Thoracic aorta (tissue), 2 donors: ENCODE data around the gene CEP85L. TPM values are rescaled to one million over a fixed set of nuclear protein-coding genes. Genes with fewer than 3 reads are reported as not detected.

Experiments used
- ATAC-seq: fragments of 150-250 bp; one replicate; pipeline ENCODE4 v1.8.0; 2017; ENCODE audit warnings: low read depth; ENCODE audit not compliant: insufficient number of reproducible peaks, low FRiP score
- DNase-seq: peaks from one replicate; pipeline ENCODE4 v3.0.0-alpha.2; 2020; ENCODE audit warnings: low spot score
- H3K27ac ChIP-seq, 2 donors: fragments of 200-600 bp; sonication (generic); 1 replicate in 1 of 2; 2 replicates in 1 of 2; pipeline ENCODE4 v1.5.1; 2016; ENCODE audit warnings: mild to moderate bottlenecking in 2 of 2, moderate library complexity in 2 of 2
- H3K27me3 ChIP-seq: fragments of 200-600 bp; sonication (generic); replicated peaks from 2 replicates; pipeline ENCODE4 v1.6.0; 2016; ENCODE audit warnings: mild to moderate bottlenecking; ENCODE audit not compliant: insufficient read depth
- H3K36me3 ChIP-seq: fragments of 200-600 bp; sonication (generic); one replicate; pipeline ENCODE4 v1.5.1; 2016
- H3K4me1 ChIP-seq, 2 donors: fragments of 200-600 bp; sonication (generic); 1 replicate in 1 of 2; 2 replicates in 1 of 2; pipeline versions ENCODE4 v1.5.1 to v1.6.0; 2016; ENCODE audit warnings: low read depth in 2 of 2, mild to moderate bottlenecking in 1 of 2; ENCODE audit not compliant: control insufficient read depth in 1 of 2
- H3K4me3 ChIP-seq: fragments of 200-600 bp; sonication (generic); 2 replicates; pipeline ENCODE4 v1.5.1; 2016; ENCODE audit warnings: mild to moderate bottlenecking
- H3K9me3 ChIP-seq: fragments of 200-600 bp; sonication (generic); 2 replicates; pipeline ENCODE4 v1.5.1; 2016
- total RNA-seq, 2 donors: library from RNA; depleted of rRNA; stranded (reverse); fragments of >200 nt; gene quantifications; one replicate each; pipeline versions ENCODE4 v1.1.0 to v1.2.3, GENCODE V29; 2016
- TF ChIP-seq, protein P1 (sequence below): fragments of 200-600 bp; sonication (generic); IDR thresholded peaks from one replicate; pipeline ENCODE4 v1.5.1; 2019; ENCODE audit warnings: antibody characterized with exemption

The CEP85L gene
- total RNA-seq, 2 donors from 2014 or later: 13.3 to 22.7 TPM

DNA sequence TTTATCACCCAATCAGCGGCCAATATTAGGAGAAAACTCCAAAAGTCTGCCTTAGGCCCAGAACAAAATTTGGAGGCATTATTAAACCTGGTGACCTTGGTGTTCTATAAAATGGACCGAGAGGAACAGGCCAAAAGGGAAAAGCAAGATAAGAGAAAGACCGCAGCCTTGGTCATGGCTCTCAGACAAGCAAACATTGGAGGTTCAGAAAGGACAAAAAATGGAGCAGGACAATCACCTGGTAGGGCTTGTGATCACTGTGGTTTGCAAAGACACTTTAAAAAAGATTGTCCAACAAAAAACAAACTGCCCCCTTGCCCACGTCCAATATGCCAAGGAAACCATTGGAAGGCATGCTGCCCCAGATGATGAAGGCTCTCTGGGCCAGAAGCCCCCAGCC lies 31.2 kb downstream of the CEP85L start:
- peaks cover 0 to 20% of the 10 kb centered on the region in 2 donors for H3K4me1 ChIP-seq
- TF ChIP-seq, protein P1, sequence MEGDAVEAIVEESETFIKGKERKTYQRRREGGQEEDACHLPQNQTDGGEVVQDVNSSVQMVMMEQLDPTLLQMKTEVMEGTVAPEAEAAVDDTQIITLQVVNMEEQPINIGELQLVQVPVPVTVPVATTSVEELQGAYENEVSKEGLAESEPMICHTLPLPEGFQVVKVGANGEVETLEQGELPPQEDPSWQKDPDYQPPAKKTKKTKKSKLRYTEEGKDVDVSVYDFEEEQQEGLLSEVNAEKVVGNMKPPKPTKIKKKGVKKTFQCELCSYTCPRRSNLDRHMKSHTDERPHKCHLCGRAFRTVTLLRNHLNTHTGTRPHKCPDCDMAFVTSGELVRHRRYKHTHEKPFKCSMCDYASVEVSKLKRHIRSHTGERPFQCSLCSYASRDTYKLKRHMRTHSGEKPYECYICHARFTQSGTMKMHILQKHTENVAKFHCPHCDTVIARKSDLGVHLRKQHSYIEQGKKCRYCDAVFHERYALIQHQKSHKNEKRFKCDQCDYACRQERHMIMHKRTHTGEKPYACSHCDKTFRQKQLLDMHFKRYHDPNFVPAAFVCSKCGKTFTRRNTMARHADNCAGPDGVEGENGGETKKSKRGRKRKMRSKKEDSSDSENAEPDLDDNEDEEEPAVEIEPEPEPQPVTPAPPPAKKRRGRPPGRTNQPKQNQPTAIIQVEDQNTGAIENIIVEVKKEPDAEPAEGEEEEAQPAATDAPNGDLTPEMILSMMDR: no peak
- H3K36me3 ChIP-seq: no peaks in the 10 kb centered on the region
- no peak for DNase-seq
- H3K9me3 ChIP-seq: no peaks in the 10 kb centered on the region
- H3K27ac ChIP-seq: no peak overlapping the region
- no peak for ATAC-seq
- H3K4me3 ChIP-seq: no peak overlapping the region
- no peaks in the 10 kb centered on the region for H3K27me3 ChIP-seq

- no peak overlapping the region for H3K27ac ChIP-seq
- peak; percentile 7 for DNase-seq
Observed at GRCh38 chr6:118618676-118619377, 32.6 kb downstream of the CEP85L start.

GRCh38 chr6:118617417-118617816 lies 34.0 kb downstream of the CEP85L start:
- Histone ChIP-seq H3K4me1 (peaks cover 0 to 20% of the 10 kb centered on the region in 2 donors), H3K27ac (no peak overlapping the region), H3K9me3 (no peaks in the 10 kb centered on the region), H3K27me3 (no peaks in the 10 kb centered on the region), H3K36me3 (no peaks in the 10 kb centered on the region), H3K4me3 (no peak overlapping the region)
- TF ChIP-seq, protein P1: no peak
- ATAC-seq (no peak), DNase-seq (no peak)

More at GRCh38 chr6:118618676-118619377, 32.6 kb downstream of the CEP85L start:
- ATAC-seq: peak; percentile 41
- Histone ChIP-seq H3K36me3 (no peaks in the 10 kb centered on the region), H3K9me3 (no peaks in the 10 kb centered on the region), H3K27me3 (no peaks in the 10 kb centered on the region), H3K4me3 (no peak overlapping the region), H3K4me1 (peaks cover 0 to 20% of the 10 kb centered on the region in 2 donors)
- TF ChIP-seq, protein P1: peak; percentile 88

GRCh38 chr6:118611334-118611733 lies 40.1 kb downstream of the CEP85L start:
- no peaks in the 10 kb centered on the region for H3K36me3 ChIP-seq
- TF ChIP-seq, protein P1: no peak
- no peaks in the 10 kb centered on the region for H3K27me3 ChIP-seq
- no peak for DNase-seq
- H3K4me1 ChIP-seq: no peaks in the 10 kb centered on the region
- H3K9me3 ChIP-seq: no peaks in the 10 kb centered on the region
- ATAC-seq: no peak
- H3K4me3 ChIP-seq: no peak overlapping the region
- no peak overlapping the region for H3K27ac ChIP-seq

DNA sequence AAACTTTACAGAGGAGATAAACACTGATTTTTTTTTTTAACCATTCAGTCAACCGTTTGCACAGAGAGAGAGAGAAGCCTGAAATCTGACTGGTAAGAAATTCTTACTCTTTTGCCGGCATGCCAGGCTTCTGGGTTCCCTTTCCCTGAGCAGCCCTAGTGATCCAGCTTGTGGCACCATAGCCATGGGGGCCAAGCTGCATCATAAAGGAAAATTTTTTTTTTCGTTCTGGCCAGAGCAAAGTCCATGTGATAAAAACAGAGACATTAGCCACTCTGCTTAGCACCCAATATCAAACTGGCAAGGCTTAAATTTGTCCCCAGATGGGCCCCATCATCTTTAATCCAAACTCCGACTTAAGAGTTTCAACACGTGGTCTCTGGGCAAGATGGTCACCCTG lies 44.5 kb downstream of the CEP85L start:
- TF ChIP-seq, protein P1: no peak
- DNase-seq (no peak), ATAC-seq (no peak)
- Histone ChIP-seq H3K9me3 (no peaks in the 10 kb centered on the region), H3K36me3 (no peaks in the 10 kb centered on the region), H3K4me1 (no peaks in the 10 kb centered on the region), H3K27me3 (no peaks in the 10 kb centered on the region), H3K27ac (no peak overlapping the region), H3K4me3 (no peak overlapping the region)
